Colonic mucosa (tissue), 4 donors: ENCODE results near the gene PPFIBP2. TPM values are rescaled to one million over a fixed set of nuclear protein-coding genes. Genes with fewer than 3 reads are reported as not detected.

Source experiments
- DNase-seq: peaks from one replicate; pipeline ENCODE4 v3.0.0-alpha.2; 2020
- H3K27ac ChIP-seq: fragments of 200-600 bp; one replicate; pipeline ENCODE4 v1.8.0; 2021
- H3K27me3 ChIP-seq: fragments of 200-600 bp; one replicate; pipeline ENCODE4 v1.8.0; 2021
- H3K36me3 ChIP-seq: fragments of 200-600 bp; one replicate; pipeline ENCODE4 v1.8.0; 2021
- H3K4me1 ChIP-seq: fragments of 200-600 bp; one replicate; pipeline ENCODE4 v1.8.0; 2021; ENCODE audit warnings: mild to moderate bottlenecking
- H3K4me3 ChIP-seq: fragments of 200-600 bp; one replicate; pipeline ENCODE4 v1.8.0; 2021
- H3K9ac ChIP-seq, 2 donors: one replicate each; pipeline ENCODE4 v1.7.0; 2013; ENCODE audit warnings: control low read depth in 2 of 2, low read depth in 2 of 2, low read length in 2 of 2
- H3K9me3 ChIP-seq: fragments of 200-600 bp; one replicate; pipeline ENCODE4 v1.8.0; 2021
- CTCF ChIP-seq: fragments of 200-600 bp; IDR thresholded peaks from one replicate; pipeline ENCODE4 v1.8.0; 2022; ENCODE audit warnings: antibody characterized with exemption, mild to moderate bottlenecking
- intact Hi-C: fragments of 100-400 bp; cut with DNase I; formaldehyde crosslinking; loops from one replicate; pipeline ENCODE4 v1.14.1; 2022
- total RNA-seq, 2 donors: library from RNA; stranded (reverse); fragmentation: NEBNext Ultra II Directional in 1 of 2; extraction: Animal tissue kit (Norgen Biotek cat#: 25700) in 1 of 2; gene quantifications; one replicate each; pipeline ENCODE4 v1.2.1, GENCODE V29; 2021
- donor health status: healthy.
- donor health status: DM: no; HTN: no; CAD: no.
- donor health status: DM: no; HTN: no; CAD: no.

Gene PPFIBP2
- total RNA-seq, 2 donors from 2014 or later = 54.0 to 67.9 TPM

- no peak overlapping the region for H3K9ac ChIP-seq
- H3K9me3 ChIP-seq = no peaks in the 10 kb centered on the region
- no peaks in the 10 kb centered on the region for H3K27me3 ChIP-seq
- H3K4me1 ChIP-seq = no peaks in the 10 kb centered on the region
- intact Hi-C loops = no loop called here
- H3K4me3 ChIP-seq = no peak overlapping the region
- DNase-seq = peak; percentile 49
- H3K36me3 ChIP-seq = no peaks in the 10 kb centered on the region
- H3K27ac ChIP-seq = no peak overlapping the region
- no peak for TF ChIP-seq CTCF
Observed at GRCh38 chr11:7538466-7539454, 25.0 kb downstream of the PPFIBP2 start.

- H3K9ac ChIP-seq = no peak overlapping the region
- no peaks in the 10 kb centered on the region for H3K36me3 ChIP-seq
- H3K27me3 ChIP-seq = no peaks in the 10 kb centered on the region
- no peak overlapping the region for H3K4me3 ChIP-seq
- intact Hi-C loops = no loop called here
- no peak for DNase-seq
- H3K4me1 ChIP-seq = no peaks in the 10 kb centered on the region
- H3K9me3 ChIP-seq = no peaks in the 10 kb centered on the region
- H3K27ac ChIP-seq = no peak overlapping the region
- TF ChIP-seq CTCF = no peak
Observed at GRCh38 chr11:7540830-7541555, 27.2 kb downstream of the PPFIBP2 start.

- Histone ChIP-seq H3K9ac (no peak overlapping the region), H3K4me1 (no peaks in the 10 kb centered on the region), H3K27me3 (no peaks in the 10 kb centered on the region), H3K9me3 (no peaks in the 10 kb centered on the region), H3K36me3 (no peaks in the 10 kb centered on the region), H3K4me3 (no peak overlapping the region), H3K27ac (no peak overlapping the region)
- TF ChIP-seq CTCF = no peak
- no peak for DNase-seq
- intact Hi-C loops = no loop called here
Observed at GRCh38 chr11:7543302-7543701, 29.5 kb downstream of the PPFIBP2 start.

- DNase-seq = no peak
- Histone ChIP-seq H3K4me1 (no peaks in the 10 kb centered on the region), H3K36me3 (no peaks in the 10 kb centered on the region), H3K9me3 (no peaks in the 10 kb centered on the region), H3K27me3 (no peaks in the 10 kb centered on the region), H3K27ac (no peak overlapping the region), H3K9ac (no peak overlapping the region), H3K4me3 (no peak overlapping the region)
- TF ChIP-seq CTCF = no peak
- intact Hi-C loops = no loop called here
Observed at GRCh38 chr11:7544021-7544420, 30.2 kb downstream of the PPFIBP2 start.

GRCh38 chr11:7545611-7546010, 31.8 kb downstream of the PPFIBP2 start:
- Histone ChIP-seq H3K9ac (no peak overlapping the region), H3K9me3 (no peaks in the 10 kb centered on the region), H3K4me1 (no peaks in the 10 kb centered on the region), H3K27ac (no peak overlapping the region), H3K36me3 (no peaks in the 10 kb centered on the region), H3K27me3 (no peaks in the 10 kb centered on the region), H3K4me3 (no peak overlapping the region)
- DNase-seq = no peak
- intact Hi-C loops = no loop called here
- no peak for TF ChIP-seq CTCF
